ENCODE measurements around the gene NATD1.

The NATD1 gene, protein sequence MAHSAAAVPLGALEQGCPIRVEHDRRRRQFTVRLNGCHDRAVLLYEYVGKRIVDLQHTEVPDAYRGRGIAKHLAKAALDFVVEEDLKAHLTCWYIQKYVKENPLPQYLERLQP

DNA sequence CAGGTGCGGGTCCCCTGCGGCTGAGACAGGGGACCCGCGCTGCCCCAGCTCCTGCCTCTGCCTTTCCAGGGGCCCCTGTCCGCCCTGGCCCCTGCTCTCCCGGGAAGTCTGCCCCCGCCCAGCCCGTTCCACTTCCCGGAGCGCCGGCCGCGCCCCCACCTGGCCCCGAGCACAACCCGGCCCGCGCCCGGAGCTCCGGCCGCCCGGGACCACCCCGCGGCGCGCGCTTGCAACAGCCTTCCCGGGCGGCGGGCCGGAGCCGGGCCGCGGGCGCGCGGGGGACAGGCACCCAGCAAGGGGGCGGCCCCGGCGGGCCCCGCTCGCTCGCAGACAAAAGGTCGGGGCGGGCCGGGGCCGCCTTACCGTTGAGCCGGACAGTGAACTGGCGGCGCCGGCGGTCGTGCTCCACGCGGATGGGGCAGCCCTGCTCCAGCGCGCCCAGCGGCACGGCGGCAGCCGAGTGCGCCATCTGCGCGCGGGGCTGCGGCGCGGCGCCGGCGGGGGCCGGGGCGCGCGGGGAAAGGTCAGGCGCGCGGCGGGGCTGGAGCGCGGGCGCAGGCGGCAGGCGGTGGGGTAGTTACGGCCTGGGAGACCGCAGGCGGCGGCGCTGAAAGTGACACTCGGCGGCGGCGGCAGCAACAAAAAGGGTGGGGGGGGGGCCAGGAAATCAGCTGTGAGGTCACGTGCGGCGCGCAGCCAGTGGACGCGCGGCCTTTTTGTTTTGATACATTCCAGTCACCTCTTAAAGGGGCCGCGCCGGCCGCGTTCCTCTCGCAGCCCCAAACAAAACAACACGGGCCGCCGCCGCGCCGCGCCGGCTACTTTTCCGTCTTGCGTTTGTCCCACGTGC, at the start of gene NATD1:
Gene NATD1 (minus strand): TSS at position 615 of the 850 bp plus-strand sequence. CDS start 146 bp downstream, at position 469.
- TF ChIP-seq, protein P1, sequence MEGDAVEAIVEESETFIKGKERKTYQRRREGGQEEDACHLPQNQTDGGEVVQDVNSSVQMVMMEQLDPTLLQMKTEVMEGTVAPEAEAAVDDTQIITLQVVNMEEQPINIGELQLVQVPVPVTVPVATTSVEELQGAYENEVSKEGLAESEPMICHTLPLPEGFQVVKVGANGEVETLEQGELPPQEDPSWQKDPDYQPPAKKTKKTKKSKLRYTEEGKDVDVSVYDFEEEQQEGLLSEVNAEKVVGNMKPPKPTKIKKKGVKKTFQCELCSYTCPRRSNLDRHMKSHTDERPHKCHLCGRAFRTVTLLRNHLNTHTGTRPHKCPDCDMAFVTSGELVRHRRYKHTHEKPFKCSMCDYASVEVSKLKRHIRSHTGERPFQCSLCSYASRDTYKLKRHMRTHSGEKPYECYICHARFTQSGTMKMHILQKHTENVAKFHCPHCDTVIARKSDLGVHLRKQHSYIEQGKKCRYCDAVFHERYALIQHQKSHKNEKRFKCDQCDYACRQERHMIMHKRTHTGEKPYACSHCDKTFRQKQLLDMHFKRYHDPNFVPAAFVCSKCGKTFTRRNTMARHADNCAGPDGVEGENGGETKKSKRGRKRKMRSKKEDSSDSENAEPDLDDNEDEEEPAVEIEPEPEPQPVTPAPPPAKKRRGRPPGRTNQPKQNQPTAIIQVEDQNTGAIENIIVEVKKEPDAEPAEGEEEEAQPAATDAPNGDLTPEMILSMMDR (IDR thresholded peaks at IDR 0.05; ENCODE audit: low read depth, low read length) = no peak

DNA sequence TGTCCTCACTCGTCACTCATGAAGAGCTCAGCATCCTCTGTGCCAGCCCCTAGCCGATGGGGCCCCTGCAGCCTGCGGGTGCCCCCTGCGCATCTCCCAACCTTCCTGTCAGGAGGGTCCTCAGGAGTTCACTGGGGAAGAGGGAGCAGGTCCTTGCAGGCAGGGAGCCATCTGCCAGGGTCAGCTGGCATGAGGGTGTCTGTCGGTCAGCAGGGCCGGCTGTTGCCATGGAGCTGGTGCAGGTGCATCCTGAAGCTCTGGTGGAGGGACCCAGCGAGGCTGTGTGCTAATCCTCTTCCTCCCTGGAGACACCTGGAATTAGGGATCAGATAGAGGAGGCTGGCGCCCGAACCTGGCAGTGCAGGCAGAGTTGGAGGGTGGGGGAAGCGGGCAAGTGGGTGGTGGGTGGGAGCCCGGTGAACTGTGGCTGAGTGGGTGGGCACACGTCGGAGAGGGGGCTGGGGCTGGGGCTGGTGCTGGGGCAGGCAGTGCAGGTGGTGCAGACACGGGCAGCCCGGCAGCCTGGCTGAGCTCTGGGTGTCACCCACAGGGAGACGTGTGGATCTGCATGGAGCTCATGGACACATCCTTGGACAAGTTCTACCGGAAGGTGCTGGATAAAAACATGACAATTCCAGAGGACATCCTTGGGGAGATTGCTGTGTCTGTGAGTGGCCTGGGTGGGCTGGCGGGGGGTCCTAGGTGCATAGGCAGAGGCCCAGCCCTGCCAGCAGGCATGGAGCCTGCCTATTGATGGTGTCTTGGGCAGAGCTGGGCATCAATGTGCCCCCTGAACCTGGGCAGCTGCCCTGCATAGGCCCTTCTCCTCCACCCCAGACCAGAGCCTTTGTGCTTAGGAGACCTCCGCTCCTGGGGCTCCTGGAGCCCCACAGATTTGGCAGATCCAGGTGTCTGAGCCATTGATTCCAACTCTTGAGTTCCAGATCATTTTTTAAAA, 48.7 kb upstream of the NATD1 start:
- TF ChIP-seq, protein P1 (IDR thresholded peaks at IDR 0.05; ENCODE audit: low read depth, low read length) = no peak
- H3K4me3 ChIP-seq (ENCODE audit: low read depth, low read length) = no peak overlapping the region

More for the DNA sequence above, at the start of gene NATD1:
- H3K4me3 ChIP-seq (ENCODE audit: low read depth, low read length) = peak within 1 kb of the TSS; percentile 62

DNA sequence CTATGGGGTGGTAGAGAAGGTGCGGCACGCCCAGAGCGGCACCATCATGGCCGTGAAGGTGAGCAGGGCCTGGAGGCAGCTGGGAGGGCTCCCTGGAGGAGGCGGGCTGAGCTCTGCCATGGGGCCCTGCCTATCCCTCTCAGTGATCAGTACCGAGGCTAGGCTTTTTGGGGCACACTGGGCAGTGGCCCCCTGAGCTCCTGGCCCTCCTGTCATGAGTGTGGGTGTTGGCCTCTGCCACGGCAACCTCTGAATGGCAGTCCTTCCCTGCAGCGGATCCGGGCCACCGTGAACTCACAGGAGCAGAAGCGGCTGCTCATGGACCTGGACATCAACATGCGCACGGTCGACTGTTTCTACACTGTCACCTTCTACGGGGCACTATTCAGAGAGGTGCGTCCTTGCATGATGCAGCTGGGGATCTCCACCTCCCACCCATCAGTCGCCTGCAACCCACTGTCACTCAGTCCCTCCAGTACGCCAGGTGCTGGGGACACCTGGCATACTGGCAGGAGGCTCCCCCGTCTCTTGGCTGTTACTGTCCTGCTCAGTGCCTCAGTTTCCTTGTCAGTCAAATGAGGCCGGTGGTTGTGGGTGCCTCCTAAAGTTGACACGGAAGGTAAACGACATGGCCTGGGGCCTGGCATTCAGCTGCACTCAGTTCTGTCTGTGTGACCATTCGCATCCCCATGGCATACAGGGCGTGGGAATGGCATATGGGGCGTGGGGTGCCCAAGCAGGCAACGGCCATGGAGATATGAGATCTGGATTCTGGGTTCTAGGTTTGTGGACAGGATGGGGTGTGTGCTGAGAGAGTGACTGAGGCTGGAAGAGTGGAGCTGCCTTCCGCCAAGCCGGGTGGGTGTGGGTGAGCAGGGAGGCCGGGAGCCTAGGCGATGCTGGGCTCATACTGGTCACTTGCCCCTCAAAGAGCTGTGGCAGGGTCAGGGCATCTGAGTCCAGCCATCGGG, 47.7 kb upstream of the NATD1 start:
- H3K4me3 ChIP-seq (ENCODE audit: low read depth, low read length) = no peak overlapping the region
- TF ChIP-seq, protein P1 (IDR thresholded peaks at IDR 0.05; ENCODE audit: low read depth, low read length) = no peak

DNA sequence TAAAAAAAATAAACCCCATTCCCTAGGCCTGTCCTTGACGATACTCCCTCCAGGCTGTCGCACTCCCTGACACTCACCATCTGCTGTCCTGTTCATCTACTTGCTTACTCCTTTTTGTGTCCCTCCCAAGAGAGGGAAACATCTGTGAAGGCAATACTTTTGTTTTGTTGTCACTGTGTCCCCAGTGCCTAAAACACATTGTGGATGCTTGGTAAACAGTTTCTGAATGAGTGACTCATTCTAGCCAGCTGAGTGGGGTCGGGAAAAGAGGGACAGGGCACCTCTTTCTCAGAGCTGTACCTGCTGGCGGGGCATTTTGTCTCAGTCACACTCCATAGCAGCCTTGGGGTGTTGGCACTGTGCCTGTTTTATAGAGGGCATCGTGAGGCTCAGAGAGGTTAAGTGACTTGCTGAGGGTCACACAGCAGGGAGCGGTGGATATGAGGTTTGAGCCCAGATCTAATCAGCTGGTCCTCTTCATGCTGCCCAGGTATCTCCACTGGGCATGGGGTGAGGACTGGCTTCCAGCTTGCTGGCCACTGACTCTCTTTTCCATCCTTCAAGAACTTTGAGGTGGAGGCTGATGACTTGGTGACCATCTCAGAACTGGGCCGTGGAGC, 46.9 kb upstream of the NATD1 start:
- TF ChIP-seq, protein P1 (IDR thresholded peaks at IDR 0.05; ENCODE audit: low read depth, low read length) = no peak
- no peak overlapping the region for H3K4me3 ChIP-seq (ENCODE audit: low read depth, low read length)

DNA sequence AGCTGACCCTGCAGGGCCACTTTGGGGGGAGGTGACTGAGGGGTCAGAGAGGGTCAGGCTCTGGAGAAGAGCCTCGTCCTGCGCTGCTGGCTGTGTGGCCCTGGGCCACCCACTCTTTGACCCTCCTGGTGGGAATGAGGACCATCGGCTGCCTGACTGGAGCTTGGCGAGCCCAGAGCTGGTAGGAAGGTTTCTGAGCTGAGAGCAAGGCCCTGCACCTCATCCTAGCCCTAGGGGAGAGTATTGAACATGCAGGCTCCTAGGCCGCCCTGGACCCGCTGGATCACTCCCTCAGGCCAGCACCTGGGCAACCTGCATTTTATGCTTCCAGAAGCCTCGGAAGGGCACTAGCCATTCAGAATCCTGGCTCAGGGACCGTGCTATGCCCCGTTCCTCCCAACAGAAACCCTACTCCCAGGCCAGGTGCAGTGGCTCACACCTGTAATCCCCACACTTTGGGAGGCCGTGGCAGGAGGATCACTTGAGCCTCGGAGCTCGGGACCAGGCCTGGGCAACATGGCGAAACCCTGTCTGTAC, 45.8 kb upstream of the NATD1 start:
- TF ChIP-seq, protein P1 (IDR thresholded peaks at IDR 0.05; ENCODE audit: low read depth, low read length) = no peak
- H3K4me3 ChIP-seq (ENCODE audit: low read depth, low read length) = no peak overlapping the region

All from WI38 (cell line).